ENCODE data around the gene ZNF827. TPM values are rescaled to one million over a fixed set of nuclear protein-coding genes. Genes with fewer than 3 reads are reported as not detected.

Gene ZNF827
- total and polyA plus RNA-seq, 7 donors = 1.7 to 15.2 (median 7.3) TPM

- TF ChIP-seq CTCF (IDR thresholded peaks at IDR 0.05) = no peak
- ATAC-seq (no peak), DNase-seq (no peak)
- Histone ChIP-seq H3K36me3 (ENCODE audit: insufficient read depth in 1 of 2, low read depth in 1 of 2) (no peaks in the 10 kb centered on the region), H3K4me1 (peaks cover 29% of the 10 kb centered on the region), H3K27me3 (ENCODE audit: insufficient read depth in 3 of 3, low read length in 2 of 3) (no peaks in the 10 kb centered on the region), H3K27ac (no peak overlapping the region), H3K9me3 (no peaks in the 10 kb centered on the region), H3K4me3 (no peak overlapping the region)
- intact Hi-C loops (cut with DNase I) = no loop called here
- WGBS, 3 donors = 50 to 55% (median 51%) methylated on average over 4 of the region's 4 CpGs
Observed at GRCh38 chr4:145866991-145867390, 71.6 kb downstream of the ZNF827 start.

GRCh38 chr4:145865274-145865941, 73.2 kb downstream of the ZNF827 start:
- no peaks in the 10 kb centered on the region for H3K27me3 ChIP-seq (ENCODE audit: insufficient read depth in 3 of 3, low read length in 2 of 3)
- ATAC-seq = peak in 1 of 4 donors; percentile 28
- 84 to 87% (median 86%) methylated on average over 5 of the region's 5 CpGs for WGBS, 3 donors

GRCh38 chr4:145863191-145863590, 75.4 kb downstream of the ZNF827 start:
- Histone ChIP-seq H3K4me3 (no peak overlapping the region), H3K27me3 (ENCODE audit: insufficient read depth in 3 of 3, low read length in 2 of 3) (no peaks in the 10 kb centered on the region), H3K27ac (no peak overlapping the region), H3K9me3 (no peaks in the 10 kb centered on the region), H3K4me1 (peaks cover 9% of the 10 kb centered on the region), H3K36me3 (ENCODE audit: insufficient read depth in 1 of 2, low read depth in 1 of 2) (peaks cover 0 to 7% of the 10 kb centered on the region in 2 donors)
- no peak for TF ChIP-seq CTCF (IDR thresholded peaks at IDR 0.05)
- intact Hi-C loops (cut with DNase I) = no loop called here
- WGBS, 3 donors = 83 to 93% (median 92%) methylated on average over 2 of the region's 2 CpGs
- no peak for DNase-seq
- ATAC-seq = no peak

More at GRCh38 chr4:145865274-145865941, 73.2 kb downstream of the ZNF827 start:
- no peaks in the 10 kb centered on the region for H3K36me3 ChIP-seq (ENCODE audit: insufficient read depth in 1 of 2, low read depth in 1 of 2)
- no peak overlapping the region for H3K4me3 ChIP-seq
- H3K4me1 ChIP-seq = peaks cover 25% of the 10 kb centered on the region
- no peaks in the 10 kb centered on the region for H3K9me3 ChIP-seq
- no peak for DNase-seq
- H3K27ac ChIP-seq = no peak overlapping the region
- intact Hi-C loops (cut with DNase I) = no loop called here
- TF ChIP-seq CTCF (IDR thresholded peaks at IDR 0.05) = no peak

GRCh38 chr4:145861336-145862318, 77.0 kb downstream of the ZNF827 start:
- Histone ChIP-seq H3K27me3 (ENCODE audit: insufficient read depth in 3 of 3, low read length in 2 of 3) (no peaks in the 10 kb centered on the region), H3K4me1 (peaks cover 5% of the 10 kb centered on the region), H3K36me3 (ENCODE audit: insufficient read depth in 1 of 2, low read depth in 1 of 2) (peaks cover 0 to 7% of the 10 kb centered on the region in 2 donors), H3K27ac (no peak overlapping the region), H3K9me3 (no peaks in the 10 kb centered on the region), H3K4me3 (no peak overlapping the region)
- 81 to 91% (median 87%) methylated on average over 16 of the region's 16 CpGs for WGBS, 3 donors
- ATAC-seq = no peak
- intact Hi-C loops (cut with DNase I) = no loop called here
- no peak for DNase-seq
- TF ChIP-seq CTCF (IDR thresholded peaks at IDR 0.05) = no peak
